ENCODE results near the gene KIAA1328.

GRCh38 chr18:37085362-37085761 is 256.4 kb downstream of the KIAA1328 start:
- no peak for TF ChIP-seq POLR2A (IDR thresholded peaks at IDR 0.05)
- TF ChIP-seq CTCF (IDR thresholded peaks at IDR 0.05): no peak
